Choroid plexus epithelial cell (primary cell): ENCODE measurements around the gene TMED1.

Experiments used
- DNase-seq: peaks from one replicate; pipeline ENCODE4 v3.0.0-alpha.2; 2010; ENCODE audit warnings: low read depth
- H3K4me3 ChIP-seq: 2 replicates; pipeline ENCODE4 v1.5.1; 2011; ENCODE audit warnings: low read depth, mild to moderate bottlenecking, control low read depth, low read length, moderate library complexity
- TF ChIP-seq, protein P1 (sequence below): conservative IDR thresholded peaks from 2 replicates; pipeline ENCODE4 v1.5.1; 2011; ENCODE audit warnings: low read depth, mild to moderate bottlenecking, control low read depth, inconsistent platforms, low read length, moderate library complexity

Gene TMED1

DNA sequence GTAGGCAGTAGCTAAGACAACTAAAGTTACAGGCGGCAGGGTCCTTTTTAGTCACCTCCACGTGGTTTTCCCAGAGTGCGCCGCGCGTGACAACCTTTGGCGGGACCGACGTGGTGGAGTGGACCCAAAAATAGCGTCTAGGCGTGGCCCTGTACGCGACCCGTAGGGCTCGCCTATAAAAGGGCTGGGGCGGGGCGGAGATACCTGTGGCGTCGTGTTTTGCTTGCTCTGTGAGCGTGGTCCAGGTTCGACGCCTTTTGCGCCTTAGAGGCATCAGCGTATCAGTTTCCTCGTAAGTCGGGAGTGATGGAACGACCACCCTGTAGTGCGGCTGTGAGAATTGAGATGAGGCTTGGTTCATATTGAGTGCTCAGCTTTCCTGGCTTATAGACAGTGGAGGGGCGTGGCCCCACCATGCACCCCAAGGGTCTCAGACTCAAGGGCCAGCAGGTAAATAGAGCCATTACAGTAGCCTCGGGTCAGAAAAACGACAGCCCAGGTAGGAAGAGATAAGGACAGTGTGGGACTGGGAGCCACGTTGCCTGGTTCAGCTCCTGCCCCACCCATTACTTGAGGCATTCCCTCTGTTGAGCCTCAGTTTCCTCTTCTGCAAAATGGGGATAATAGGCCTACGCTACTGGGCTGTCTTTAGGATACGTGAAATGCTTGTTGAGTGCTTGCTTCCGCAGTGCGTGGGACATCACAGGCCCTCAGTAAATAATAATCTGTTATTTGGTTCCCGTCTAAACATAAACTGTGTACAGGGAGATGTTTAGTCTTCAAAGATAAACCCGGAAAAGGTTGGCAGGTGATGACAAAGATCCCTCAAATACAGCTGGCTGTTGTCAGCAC lies 693 bp upstream of the TMED1 start:
- TF ChIP-seq, protein P1, sequence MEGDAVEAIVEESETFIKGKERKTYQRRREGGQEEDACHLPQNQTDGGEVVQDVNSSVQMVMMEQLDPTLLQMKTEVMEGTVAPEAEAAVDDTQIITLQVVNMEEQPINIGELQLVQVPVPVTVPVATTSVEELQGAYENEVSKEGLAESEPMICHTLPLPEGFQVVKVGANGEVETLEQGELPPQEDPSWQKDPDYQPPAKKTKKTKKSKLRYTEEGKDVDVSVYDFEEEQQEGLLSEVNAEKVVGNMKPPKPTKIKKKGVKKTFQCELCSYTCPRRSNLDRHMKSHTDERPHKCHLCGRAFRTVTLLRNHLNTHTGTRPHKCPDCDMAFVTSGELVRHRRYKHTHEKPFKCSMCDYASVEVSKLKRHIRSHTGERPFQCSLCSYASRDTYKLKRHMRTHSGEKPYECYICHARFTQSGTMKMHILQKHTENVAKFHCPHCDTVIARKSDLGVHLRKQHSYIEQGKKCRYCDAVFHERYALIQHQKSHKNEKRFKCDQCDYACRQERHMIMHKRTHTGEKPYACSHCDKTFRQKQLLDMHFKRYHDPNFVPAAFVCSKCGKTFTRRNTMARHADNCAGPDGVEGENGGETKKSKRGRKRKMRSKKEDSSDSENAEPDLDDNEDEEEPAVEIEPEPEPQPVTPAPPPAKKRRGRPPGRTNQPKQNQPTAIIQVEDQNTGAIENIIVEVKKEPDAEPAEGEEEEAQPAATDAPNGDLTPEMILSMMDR, result no peak
- peak; percentile 90 for DNase-seq
- H3K4me3 ChIP-seq, result peak overlapping the region; percentile 82

DNA sequence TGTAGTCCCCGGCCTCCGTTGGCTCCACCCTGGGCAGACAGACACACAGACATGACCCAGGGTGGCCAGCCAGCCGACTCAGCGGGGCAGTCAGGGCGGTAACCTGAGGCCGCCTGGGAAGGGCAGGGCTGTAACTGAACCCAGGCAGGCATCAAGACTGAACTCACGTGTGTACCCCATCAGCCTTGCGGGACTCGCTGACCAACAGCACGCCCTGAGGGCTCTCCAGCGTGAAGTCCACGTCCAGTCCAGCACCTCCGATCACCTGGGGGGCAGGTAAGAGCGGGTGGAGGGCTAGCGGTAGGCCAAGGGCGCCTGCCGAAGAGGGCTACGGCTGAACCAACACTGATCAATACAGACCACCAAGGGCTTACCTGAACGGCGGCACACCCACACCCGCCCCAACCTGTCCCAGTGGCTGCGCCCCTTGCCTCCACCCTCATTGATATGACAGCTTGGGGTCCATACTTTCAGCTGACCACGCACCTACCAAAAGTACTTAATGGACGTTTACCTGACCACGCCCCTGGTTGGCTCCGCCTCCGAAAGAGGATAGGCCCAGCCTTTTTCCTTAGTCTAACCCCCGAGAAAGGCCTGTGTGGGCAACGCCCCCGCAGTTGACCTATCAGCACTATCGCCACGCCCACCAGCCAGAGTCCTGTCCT lies 791 bp downstream of the TMED1 start:
- DNase-seq, result no peak
- peak overlapping the region; percentile 58 for H3K4me3 ChIP-seq
- TF ChIP-seq, protein P1, result no peak

DNA sequence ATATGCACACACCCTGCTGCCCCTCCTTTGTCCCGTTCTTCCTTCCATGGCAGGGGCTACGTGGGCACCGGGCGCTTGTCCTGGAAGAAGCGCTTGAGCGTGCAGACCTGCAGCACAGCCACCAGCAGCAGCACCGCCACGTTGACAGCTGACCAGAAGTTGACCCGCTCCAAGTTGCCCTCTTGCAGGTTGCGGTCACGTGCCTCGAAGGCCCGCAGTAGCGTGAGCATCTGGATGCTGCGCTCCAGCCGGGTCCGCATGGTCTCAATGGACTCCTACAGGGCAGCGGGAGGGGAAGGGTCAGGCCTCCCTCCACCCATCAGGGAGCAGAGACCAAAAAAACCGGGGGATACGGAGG lies 3.1 kb downstream of the TMED1 start:
- DNase-seq, result no peak
- no peak overlapping the region for H3K4me3 ChIP-seq
- TF ChIP-seq, protein P1, result no peak

DNA sequence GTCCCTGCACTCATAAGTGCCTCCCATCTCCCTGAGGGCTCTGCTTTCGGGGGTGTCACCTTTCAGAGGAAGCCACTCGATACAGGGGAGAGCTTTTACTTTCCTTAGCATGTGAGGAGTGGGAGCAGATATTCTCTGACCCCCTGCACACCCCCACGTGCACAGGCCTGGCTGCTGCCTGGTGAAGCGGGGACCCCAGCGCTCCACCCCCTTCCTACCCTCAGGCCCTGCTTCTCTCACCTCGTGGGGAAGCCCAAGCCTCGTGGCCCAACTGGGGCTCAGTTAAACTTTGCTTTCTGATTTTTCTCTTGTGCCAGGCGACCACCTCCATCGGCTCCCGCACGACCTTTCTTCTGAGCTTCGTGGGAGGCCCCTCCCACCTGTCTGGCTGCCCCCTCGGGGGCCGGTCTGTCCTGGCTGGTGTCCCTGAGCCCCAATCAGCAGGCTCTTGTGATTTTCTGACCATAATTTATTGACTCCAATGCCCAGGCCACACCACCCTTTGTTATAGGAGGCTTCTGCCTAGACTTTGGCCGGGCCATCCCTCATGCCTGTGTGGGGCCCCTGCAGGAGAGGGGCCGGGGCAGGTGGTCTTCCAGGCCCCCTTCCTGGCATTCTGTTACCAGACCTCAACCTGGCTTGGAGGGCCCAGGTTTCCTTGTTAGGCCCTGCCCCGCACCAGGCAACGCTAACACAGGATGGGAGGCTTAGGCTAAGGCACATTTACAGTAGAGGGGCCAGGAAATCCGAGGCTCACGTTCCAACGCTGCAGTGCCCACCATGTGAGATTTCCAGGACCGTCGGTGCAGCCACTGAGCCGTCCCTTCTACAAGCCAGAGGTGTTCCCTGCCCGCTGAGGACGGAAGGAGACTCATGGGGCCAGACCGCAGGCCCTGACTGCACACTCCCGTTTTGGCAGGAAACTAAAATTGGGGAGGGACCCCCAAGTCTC lies 3.7 kb downstream of the TMED1 start:
- no peak overlapping the region for H3K4me3 ChIP-seq
- DNase-seq, result no peak

DNA sequence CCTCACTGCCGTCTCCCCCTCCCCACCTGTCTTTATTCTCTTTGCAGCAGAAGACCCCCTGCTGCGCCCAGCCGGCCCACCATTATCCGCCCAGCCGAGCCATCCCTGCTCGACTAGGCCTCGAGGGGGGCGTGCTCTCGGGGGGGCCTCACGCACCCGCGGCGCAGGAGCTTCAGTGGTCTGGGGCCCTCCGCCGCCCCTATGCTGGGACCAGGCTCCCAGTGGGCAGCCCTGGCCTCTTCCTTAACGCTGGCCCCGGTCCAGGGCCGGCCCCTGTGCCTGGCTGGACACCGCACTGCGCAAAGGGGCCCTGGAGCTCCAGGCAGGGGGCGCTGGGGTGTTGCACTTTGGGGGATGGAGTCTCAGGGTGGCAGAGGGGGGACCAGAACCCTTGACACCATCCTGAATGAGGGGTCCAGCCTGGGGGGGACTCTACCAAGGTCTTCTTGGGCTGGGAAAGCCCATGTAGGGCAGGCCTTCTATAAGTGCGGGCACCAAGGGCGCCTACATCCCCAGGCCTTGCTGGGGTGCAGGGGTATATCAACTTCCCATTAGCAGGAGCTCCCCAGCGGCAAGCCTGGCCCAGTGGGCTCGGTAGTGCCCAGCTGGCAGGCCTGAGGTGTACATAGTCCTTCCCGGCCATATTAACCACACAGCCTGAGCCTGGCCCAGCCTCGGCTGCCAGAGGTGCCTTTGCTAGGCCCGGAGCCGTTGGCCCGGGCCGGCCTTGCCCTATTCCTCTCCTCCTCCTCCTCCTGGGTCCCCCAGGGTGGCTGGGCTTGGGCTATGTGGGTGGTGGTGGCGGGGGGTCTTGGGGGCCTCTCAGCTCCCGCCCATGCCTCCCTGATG lies 4.9 kb downstream of the TMED1 start:
- H3K4me3 ChIP-seq, result no peak overlapping the region
- TF ChIP-seq, protein P1, result no peak
- no peak for DNase-seq

More for the DNA sequence above, 3.7 kb downstream of the TMED1 start:
- TF ChIP-seq, protein P1, result no peak

DNA sequence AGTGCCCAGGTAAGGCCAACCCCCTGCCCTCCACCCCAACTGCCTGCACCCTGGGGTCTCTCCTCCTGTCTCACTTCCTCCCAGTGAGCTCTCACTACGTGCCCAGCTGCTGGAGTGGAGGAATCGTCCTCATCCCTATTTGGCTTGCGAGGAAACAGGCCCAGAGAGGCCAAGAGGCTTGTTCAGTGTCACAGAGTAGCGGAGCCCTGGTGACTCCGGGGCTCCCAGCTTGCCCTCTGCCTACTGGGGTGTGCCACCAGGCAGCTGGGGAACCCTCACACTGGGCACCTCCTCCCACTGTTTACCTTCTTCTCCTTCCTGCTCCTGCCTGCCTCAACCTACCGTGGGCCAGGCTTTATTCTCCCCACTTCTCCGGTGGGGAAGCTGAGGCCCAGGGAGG lies 5.6 kb downstream of the TMED1 start:
- H3K4me3 ChIP-seq, result no peak overlapping the region
- TF ChIP-seq, protein P1, result no peak
- no peak for DNase-seq
